Stimulated activated CD8-positive, alpha-beta memory T cell treated with anti-CD3 and anti-CD28 coated beads, Interleukin-4, amount 100 ng/mL, for 48 hours (primary cell): ENCODE results near the gene EDEM1.
"Not testable (repeated sequence)": the region's sequence is repeated elsewhere in the genome, so short reads cannot be mapped to it uniquely, and the experiment has no call there.

Experiments used
- DNase-seq: peaks from one replicate; pipeline ENCODE4 v3.0.0-alpha.2; 2020

EDEM1 gene

GRCh38 chr3:5179036-5179435 is 8.5 kb upstream of the EDEM1 start:
- not testable (repeated sequence) for DNase-seq

- no peak for DNase-seq
Observed at GRCh38 chr3:5181469-5182141, 5.9 kb upstream of the EDEM1 start.

- not testable (repeated sequence) for DNase-seq
Observed at GRCh38 chr3:5183714-5184113, 3.8 kb upstream of the EDEM1 start.

- no peak for DNase-seq
Observed at GRCh38 chr3:5184499-5184898, 3.0 kb upstream of the EDEM1 start.

GRCh38 chr3:5185093-5185673 is 2.3 kb upstream of the EDEM1 start:
- DNase-seq = no peak

GRCh38 chr3:5186089-5186857 is 1.2 kb upstream of the EDEM1 start:
- no peak for DNase-seq

- DNase-seq = no peak
Observed at GRCh38 chr3:5186858-5187155, 700 bp upstream of the EDEM1 start.

GRCh38 chr3:5187920-5188418 is 462 bp downstream of the EDEM1 start:
- peak; percentile 67 for DNase-seq

- DNase-seq = peak; percentile 64
Observed at GRCh38 chr3:5188419-5189221, 1.1 kb downstream of the EDEM1 start.

GRCh38 chr3:5190147-5190791 is 2.8 kb downstream of the EDEM1 start:
- DNase-seq = peak; percentile 56

GRCh38 chr3:5191555-5192304 is 4.2 kb downstream of the EDEM1 start:
- DNase-seq = no peak

- peak; percentile 69 for DNase-seq
Observed at GRCh38 chr3:5192571-5193365, 5.3 kb downstream of the EDEM1 start.

GRCh38 chr3:5194341-5194740 is 6.8 kb downstream of the EDEM1 start:
- DNase-seq = no peak

- DNase-seq = no peak
Observed at GRCh38 chr3:5194801-5195509, 7.4 kb downstream of the EDEM1 start.

GRCh38 chr3:5195605-5196004 is 8.1 kb downstream of the EDEM1 start:
- DNase-seq = peak; percentile 58

GRCh38 chr3:5197022-5197421 is 9.5 kb downstream of the EDEM1 start:
- DNase-seq = no peak

GRCh38 chr3:5197470-5198312 is 10.2 kb downstream of the EDEM1 start:
- DNase-seq = peak; percentile 53

- DNase-seq = no peak
Observed at GRCh38 chr3:5198313-5198677, 10.8 kb downstream of the EDEM1 start.

GRCh38 chr3:5198986-5199731 is 11.7 kb downstream of the EDEM1 start:
- DNase-seq = no peak
